ENCODE measurements around the gene RPP40. TPM values are rescaled to one million over a fixed set of nuclear protein-coding genes. Genes with fewer than 3 reads are reported as not detected.
A peak's percentile ranks its signal among the peaks of the same experiment; 100 is the strongest.

The RPP40 gene
- total RNA-seq, 1 donor from 2014 or later: 9.1 TPM

DNA sequence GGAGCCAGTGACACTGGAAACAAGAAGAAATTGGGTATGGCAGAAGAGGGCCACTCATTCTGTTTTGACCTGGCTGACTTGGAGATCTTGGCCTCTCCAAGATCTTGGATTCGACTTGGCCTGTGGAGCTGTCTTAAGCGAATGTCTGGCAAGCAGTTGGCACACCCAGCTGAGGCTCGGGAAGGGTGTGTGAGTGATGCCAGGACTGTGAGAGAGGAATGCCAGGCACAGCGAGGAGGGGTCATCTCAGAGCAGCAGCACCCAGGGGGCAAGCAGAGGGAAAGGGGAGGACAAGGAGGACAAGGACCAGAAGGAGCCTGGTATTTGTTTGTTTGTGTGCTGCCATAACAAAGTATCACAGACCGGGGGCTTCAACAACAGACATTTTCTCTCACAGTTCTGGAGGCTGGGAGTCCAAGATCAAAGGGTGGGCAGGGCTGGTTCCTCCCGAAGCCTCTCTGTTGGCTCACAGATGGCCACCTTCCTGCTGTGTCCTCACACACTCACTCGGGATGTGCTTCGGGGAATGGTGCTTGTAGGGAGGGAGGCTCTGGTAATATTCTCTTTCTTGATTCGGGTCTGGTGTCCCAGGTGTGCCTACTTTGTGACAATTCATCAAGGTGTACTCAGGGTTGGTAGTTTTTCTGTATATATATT is 33.0 kb downstream of the RPP40 start:
- DNase-seq (ENCODE audit: low read depth): no peak

DNA sequence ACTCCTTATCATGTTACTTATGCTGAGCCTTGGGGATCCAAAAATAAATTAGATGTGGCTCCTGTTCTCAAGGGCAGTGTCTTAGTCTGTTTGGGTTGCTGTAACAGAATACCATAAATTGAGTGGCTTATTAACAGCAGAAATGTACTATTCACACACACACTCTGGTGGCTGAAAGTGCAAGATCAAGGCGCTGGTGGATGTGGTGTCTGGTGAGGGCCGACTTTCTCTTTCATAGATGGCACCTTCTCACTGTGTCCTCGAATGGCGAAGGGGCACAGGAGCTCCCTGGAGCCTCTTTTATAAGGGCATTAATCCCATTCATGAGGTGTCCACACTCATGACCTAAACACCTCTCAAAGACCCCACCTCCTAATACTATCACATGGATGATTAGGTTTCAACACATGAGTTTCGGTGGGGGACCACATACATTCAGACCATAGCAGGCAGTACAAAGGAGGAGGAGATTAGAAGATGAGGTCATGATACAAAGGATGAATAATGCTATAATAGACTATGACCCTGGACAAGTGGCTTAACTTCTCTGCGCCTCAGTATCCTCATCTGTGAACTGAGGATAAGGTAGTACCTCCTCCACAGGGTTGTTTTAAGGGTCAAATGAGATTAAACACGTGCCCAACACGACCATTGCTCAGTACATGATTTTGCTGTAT is 34.1 kb downstream of the RPP40 start:
- DNase-seq (ENCODE audit: low read depth): no peak

DNA sequence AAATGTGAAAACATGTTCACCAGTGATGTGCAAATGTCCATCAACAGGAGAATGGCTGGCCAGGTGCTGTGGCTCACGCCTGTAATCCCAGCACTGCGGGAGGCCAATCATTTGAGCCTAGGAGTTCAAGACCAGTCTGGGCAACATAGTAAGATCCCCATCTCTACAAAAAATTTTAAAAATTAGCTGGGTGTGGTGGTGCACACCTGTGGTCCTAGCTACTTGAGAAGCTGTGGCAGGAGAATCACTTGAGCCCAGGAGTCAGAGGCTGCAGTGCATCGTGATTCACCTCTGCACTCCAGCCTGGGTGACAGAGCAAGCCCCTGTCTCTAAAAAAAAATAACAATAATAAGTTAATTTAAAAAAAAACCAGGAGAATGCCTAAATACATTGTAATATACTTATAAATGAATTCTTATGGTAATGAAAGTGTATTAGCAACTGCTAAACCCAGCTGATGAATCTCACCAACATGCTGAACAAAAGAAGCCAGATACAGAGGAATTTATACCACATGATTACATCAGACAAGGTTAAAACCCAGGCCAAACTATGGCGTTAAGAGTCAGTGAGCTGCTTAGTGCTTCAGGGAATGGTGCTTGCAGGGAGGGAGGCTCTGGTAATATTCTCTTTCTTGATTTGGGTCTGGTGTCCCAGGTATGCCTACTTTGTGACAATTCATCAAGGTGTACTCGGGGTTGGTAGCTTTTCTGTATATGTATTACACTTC is 36.4 kb downstream of the RPP40 start:
- DNase-seq (ENCODE audit: low read depth): peak; percentile 19

DNA sequence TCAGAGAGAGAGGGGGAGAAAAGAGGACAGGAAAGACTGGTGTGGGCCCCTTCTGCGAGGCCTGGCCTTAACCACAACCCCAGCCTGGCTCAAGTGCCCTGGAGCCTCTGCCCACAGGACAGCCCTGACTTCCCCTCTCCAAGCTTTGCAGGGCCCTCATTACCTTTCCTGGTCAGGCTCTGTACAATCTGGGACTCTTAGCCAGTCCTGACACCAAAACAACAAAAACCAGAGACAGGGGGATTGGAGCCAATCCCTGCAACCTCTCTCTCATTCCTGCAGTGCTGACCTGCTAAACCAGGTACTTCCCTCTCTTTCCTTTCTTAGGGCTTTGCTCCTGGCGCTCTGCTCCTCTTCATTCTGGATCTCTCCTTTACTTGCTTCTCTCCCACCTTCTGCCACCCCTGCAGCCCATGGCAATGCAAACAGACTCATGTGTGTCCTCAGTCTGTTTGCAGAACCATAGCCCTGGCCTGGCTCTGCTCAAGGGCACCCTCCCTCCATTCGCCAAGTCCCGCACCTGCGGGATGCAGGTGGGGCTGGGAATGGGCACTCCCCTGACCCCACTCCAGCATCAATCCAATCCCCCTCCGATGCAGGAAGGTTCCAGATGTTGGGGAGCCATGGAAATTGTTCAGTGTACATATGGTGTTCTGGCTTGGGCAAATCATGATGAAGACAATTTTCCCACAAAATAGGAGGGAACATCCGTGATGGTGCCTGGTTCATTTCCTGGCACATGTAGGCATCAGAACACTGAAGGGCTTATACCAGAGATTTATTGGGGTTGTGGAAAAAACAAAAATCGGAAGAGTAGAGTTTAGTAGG is 38.1 kb downstream of the RPP40 start:
- DNase-seq (ENCODE audit: low read depth): no peak

DNA sequence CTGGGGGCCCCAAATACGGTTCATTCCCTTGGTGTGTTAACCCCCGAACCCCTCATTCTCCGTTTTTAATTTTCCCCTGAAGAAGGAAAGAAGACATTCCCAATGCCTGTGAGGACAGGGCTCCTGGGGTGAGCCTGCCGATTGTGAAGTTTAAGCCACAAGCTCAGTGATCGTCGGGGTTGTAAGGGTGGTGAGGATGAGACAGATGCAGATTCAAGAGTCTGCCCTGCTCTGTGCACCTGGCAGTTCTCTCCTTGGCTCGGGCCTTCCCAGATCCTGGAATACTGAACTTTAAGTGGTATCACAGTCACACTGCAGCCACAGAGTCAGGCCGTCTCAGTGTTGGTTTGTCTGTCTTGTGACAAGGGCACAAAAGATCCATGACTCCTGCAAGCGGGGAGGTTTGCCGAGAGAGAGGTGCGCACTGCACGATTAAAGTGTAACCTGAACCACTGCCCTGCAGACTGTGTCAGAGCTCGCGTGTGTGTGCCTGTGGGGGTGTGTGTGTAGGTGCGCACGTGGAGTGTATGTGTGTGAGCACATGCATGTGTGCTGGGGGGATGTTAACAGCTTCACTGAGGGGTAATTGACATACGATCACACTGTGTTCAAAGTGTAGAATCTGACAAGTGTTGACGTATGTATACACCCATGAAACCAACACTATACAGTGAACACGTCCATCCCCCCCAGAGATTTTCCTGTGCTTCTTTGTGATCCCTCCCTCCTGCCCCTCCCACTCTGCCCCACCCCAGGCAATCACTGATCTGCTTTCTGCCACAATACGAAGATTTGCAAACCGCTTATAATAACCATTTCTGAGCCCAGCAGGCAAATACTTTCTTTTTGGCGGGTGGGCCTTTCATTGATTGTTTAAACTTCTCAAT is 38.9 kb downstream of the RPP40 start:
- no peak for DNase-seq (ENCODE audit: low read depth)

DNA sequence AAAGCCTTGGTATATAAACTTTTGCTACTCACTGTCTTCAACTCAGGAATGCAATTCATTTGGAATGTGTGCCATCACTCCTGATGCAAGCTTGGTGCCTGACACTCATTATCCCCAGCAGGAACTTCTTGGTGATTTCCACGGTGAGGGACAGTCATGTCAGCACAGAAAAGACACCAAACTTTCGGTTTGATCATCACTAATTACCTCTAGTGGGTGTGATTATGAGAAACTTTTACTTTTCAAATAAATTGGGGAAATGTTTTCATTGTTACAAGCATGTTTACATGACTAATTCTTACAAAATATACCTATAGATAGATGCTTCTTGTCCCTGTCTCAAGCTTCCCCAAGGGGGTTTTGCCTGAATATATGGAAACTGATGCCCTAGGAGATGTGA is 40.9 kb downstream of the RPP40 start:
- no peak for DNase-seq (ENCODE audit: low read depth)

DNA sequence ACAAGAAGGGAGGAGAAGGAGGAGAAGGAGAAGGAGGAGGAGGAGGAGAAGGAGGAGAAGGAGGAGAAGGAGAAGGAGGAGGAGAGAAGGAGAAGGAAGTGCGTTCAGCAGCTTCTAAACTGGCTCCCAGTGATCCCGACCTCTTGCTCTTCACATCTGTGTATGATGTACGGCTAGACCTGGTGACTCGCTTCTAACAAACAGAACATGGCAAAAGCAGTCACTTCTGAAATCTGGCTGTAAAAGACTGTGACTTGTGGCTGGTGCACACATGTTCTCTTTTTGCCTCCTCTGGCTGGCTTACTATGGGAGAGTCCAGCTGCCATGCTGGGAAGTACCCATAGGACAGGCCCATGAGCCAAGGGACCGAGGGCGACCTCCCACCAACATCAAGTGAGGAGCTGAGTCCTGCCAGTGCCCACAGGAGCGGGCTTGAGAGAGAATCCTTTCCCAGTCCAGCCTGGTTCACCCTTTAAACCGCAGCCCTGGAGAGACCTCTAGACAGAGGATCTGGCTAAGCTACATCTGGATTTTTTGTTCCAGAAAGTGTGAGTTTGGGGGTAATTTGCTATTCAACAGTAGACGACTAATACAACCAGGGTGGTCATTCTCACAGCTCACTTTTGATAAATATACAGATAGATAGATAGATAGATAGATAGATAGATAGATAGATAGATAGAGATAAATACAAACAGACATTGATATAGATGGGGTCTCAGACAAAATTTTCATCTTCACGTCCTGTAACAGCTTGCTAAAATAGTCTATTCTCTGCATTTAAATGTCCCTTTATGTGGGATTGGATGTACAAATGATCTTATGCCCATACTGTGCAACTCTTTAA is 42.3 kb downstream of the RPP40 start:
- DNase-seq (ENCODE audit: low read depth): no peak

DNA sequence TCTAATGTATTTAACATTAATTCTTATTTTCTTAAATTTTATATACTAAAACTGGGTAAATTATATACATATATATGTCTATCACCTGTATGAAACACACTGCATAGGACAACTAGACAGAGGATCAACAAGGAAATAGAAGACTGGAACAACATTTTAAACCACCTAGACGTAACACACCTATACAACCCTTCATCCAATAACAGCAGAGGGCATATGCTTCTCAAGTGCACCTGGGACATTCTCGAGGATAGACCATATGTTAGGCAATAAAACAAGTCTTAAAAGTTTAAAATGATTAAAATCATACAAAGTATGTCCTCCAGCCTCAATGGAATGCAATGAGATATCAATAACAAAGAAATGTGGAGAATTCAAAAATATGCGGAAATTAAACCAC is 45.2 kb downstream of the RPP40 start:
- no peak for DNase-seq (ENCODE audit: low read depth)

DNA sequence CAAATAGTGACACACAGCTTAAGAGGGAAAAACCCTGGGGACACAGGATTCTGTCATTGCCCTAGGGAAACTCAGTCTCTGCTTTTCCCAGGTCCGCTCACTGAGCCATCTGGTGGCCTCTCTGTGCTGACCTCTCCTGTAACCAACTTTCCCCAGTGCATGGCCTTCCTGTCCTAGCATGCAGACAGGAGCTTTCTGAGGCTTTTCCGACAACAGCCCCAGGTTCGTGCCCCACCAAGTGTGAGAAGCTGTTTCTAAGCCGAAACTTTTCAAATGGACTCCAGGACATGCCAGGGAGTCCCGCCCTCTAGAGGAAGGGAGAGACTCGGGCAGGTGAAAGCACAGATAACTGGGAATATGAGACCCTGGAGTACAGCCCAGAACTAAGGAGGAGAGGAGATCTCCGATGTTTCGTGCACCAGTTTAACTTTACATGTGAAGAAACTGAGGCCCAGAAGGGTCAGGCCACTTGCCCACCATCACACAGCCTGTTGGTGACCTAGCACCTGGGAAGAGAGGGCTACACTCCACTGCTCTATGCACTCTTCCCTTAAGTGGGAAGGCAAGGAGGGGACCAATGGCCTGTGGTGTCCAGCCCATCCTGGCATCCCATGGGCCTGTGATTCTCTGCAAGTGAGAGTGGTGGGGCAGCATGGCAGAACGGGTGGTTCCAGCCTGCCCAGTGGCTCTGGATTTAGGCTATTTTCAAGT is 46.2 kb downstream of the RPP40 start:
- DNase-seq (ENCODE audit: low read depth): no peak

DNA sequence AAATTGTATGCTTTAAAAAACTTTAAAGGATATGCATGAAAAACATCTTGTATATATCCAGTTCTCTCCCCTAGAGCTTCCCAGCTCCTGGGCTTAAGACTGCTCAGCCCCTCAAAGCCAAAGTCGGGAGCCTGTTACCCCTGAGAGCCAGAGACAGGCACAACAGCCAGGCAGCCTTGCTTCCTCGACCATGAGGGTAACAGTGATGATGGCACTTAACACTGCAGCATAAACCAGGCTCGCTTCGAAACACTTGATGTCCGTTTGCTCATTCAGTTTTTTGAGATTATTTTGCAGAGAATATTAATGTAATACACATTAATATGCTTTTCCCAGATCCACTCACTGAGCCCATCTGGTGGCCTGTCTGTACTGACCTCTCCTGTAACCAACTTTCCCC is 47.2 kb downstream of the RPP40 start:
- no peak for DNase-seq (ENCODE audit: low read depth)

DNA sequence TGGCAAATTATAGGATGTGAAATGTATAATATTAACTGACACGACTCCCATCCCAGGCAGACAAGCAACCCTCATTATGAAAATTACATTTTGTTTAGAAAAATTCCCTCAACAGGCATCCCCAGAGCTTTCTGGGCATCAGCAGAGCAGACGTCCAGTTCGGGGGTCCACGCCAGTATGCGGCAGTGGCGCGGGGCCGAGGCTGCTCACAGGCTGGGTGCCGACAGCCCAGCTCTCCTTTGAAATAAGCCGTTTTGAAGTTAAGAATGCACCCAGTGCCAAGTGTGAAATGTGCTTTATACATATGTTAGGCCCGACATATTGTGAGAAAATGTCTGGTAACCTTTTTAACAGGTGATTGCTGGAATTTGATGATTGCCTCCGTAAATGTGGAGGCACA is 50.4 kb downstream of the RPP40 start:
- DNase-seq (ENCODE audit: low read depth): no peak

DNA sequence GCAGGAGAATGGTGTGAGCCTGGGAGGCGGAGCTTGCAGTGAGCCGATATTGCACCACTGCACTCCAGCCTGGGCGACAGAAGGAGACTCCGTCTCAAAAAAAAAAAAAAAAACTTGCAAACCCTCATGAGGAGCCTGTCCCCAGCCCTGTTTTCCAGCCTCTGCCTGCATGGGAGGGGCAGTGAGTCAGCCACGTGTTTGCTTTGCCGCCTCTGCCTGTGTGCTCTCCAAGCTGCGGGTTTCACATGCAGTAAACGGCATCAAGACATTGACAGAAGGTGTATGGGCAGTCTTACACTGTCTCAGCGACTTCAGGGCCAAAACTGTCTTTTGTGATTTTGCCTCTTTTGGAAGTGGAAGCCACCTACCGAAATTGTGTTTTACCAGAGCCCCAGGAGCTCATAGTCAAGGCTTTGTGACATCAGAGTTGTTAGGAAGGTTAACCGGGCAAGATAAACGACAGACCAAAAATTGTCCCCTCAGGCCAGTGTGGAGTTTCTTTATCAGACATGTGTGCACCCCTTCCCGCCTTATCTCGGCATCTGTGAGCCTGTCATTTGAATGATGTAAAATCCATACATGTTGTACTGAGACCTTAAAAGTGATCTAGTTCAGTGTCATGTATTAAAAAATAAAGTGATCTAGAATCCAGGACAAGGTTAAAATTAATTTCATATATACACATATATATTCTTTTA is 52.9 kb downstream of the RPP40 start:
- no peak for DNase-seq (ENCODE audit: low read depth)

DNA sequence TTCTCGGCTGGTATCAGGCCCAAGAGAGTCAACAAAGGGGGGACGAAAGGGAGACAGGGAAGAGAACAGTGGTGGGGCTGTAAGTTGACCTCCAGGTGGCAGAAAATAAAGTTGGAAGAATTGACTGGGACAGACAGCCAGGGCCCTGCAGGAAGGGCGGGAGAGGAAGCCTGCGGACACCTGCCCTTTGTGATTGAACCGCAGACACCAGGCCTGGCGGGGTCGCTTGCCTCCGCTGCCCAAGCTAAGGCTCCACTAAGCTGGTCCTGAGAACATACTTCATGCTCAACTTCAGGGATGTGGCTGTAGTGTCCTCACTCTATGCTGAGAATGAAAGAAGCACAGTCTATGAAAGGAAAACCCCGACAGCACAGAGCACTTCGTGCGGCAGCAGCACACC is 53.8 kb downstream of the RPP40 start:
- DNase-seq (ENCODE audit: low read depth): no peak

DNA sequence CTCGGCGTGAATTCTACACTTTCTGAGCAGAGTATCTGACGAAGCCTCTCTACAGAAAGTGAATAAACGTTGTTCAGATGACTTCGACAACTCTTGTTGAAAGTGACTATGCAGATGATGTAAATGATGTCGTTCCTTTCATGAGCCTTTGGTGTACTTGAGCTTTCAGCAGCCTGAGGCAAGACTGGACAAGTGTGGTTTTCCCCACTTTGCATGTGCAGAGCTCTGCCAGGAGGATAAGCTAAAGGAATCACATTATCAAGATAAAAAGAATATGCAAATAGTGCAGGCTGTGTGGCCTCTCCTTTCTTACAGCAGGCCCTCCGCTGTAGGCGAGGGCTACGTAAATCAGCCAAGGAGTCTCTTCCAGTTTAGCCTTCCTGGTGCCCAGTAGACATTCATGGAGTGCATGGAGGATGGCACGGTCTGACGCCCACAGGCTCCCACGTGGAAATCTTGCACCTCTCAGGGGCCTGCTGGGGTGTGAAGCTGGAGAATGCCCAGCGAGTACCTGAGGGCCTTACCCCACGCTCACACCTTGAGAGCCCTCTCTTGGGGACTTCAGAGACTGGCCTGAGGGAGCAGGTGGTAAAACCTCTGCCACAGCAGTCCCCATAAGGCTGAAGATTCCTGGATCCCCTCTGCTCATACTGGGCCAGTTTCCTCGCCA is 54.9 kb downstream of the RPP40 start:
- no peak for DNase-seq (ENCODE audit: low read depth)

DNA sequence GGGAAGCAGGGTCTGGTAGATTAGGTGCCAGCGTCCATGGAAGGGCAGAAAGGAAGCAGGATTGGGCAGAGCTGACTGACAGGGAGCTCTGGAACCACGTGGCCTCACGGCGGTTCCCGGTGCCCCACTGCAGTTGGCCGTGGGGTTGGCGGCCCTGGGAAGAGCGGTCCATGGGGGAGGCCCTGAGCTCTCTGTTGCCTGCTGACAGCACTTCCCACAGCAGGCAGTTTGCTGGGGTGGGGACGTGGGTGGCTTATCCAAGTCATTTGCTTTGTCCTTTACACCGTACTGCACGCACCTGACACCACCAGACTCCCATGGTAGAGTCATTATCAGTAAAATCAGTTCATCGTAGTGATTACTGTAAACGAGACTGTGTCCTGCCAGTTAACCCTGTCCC is 56.1 kb downstream of the RPP40 start:
- no peak for DNase-seq (ENCODE audit: low read depth)

DNA sequence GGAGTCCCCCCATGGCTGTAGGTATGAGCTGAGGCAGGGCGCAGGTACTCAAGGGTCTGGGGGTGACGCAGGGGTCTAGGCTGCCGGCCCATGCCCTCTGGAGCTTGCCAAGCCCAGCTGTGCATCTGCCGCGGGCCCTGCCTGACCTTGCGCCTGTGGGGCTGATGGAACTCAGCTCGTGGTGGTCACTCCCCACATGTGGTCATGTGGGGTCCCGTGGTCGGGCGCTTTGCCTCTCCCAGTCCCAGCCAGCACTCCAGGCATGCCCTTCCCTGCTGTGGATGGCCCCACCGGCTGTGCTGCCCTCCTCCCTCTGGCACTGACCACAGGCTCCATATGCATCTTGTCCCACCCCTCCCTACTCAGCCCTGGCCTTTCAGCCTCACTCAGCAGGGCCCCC is 57.3 kb downstream of the RPP40 start:
- no peak for DNase-seq (ENCODE audit: low read depth)
